DMS114 treated with DMSO at 0.1 percent for 48 hours (cell line): ENCODE data around the gene NHS.

Experiments
- DNase-seq: peaks from one replicate; lab custom pipeline; 2025; ENCODE audit not compliant: unreplicated experiment; lab: John Stamatoyannopoulos, UW

The NHS gene

DNA sequence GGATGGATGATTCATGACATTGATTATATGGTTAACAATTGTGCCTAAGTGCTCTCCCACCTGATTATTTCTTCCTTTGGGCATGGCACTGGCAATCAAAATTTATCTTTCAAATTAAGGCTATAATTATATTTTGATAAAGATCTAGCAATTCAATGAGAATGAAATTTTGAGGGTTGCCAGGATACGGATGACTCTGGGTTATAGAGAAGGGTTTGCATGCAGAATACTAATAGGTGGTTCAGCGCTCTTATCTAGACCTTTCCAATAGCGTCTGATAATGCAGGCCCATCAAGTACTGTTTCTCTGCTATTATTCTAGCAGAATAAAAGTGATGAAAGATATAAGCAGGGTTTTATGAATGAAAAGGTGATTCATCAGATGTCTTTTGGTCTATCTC lies 287.4 kb downstream of the NHS start:
- no peak for DNase-seq

DNA sequence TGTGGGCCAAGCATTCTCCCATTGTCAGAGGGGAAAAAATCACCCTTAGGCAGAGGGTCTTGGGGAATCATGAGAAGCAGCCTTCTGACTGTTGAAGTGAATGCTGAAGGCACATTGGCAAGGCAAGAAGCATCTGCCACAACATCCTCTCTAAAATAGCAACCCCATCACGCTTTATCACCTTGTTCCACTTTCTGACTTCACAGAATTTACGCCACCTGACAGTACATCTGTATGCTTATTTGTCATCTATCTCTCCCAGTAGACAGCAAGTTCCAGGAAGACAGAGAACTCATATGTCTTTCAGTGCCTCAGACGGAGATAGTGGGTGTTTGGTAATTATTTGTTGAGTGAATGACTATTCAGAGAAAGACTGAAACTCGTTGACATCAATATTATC lies 293.9 kb downstream of the NHS start:
- no peak for DNase-seq

DNA sequence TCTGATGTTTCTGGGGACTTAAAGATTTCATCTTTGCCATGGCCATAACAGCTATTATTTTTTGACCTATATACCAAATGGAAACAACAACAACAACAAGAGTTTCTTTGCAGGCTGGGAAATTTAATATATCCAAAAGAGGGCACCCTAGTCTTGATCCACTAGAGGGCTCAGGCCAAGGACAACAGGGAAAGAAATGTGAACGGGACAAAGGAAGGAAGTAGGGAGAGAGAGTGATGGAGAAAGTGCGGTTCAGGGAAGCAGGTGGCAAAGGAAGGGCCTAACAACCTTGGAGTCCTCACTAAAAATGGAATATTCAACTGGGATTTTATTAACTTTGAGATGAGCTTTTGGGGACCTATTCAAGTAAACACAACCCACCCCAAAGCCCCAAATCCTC lies 294.5 kb downstream of the NHS start:
- no peak for DNase-seq

DNA sequence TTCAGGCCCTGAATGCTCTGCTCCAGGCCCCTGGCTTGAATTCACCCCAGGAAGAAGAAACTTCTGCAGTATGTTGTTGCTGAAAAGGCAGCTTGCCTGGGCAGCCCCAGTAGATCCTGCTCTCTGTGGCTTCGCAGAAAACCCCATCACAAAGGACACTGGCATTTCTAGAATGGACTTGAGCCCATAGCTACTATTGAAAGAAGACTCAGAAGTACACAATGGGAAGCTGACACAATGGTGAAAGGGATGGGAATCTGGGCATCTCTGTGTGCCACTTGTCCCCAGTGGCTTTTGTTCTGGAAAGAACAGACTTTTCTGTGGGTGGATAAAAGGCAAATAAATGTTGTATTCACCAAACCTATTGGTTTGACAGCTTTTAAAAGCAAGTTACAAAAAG lies 294.9 kb downstream of the NHS start:
- no peak for DNase-seq

DNA sequence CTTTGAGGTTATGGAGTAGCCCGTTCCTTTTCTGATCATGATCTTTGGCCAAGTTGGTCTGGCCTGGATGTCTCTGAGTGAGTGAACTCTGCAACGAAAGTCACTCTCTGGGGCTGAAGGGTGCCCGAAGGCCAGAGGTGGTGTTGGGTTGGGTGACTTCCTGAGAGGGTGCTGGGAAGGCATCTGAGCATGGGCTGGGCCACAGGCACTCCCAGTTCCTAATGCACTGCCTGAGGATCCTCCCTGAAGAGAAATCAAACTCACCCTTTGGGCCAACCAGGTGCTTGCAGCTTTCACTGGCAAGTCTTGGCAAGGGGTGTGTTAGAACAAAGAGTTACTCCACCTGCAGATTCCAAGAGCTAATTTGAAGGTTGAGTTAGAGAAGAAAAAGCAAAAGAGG lies 295.9 kb downstream of the NHS start:
- DNase-seq = no peak

DNA sequence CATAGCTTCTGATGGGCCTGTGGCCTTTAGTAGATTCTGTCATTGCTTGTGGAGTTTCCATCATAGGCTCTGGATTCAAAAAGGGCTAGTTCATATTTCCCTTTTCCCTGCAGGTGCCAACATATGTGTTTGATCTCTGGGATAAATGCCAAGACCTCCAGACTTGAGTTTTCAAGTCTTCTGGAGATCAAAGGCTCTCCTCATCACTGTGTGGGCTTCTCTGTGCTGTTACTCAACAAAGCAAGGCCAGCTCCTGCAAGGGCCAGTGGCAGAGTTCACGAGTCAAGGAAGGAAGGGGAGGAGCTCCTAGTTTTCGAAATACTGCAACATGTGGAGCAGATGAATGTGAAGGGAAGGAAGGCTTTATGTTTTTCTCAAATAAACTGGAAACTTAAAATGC lies 299.6 kb downstream of the NHS start:
- DNase-seq = no peak

DNA sequence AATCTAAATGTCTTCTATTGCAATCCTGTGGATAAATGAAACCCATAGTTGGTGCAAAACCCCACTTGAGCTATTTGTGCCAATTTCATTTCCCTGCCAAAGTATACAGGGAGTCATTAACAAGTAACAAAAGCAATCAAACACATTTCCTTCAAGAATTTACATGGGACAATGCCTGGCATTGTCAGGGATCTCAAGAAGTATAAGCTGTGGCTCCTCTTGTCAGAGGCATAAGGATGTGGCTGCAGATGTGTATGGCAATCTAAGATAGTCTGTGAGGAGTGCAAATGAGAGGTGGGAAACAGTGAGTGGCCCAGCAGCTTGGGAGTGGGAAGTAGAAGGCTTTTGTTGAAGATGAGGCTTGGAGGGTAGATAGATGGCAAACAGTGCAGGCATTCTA lies 304.3 kb downstream of the NHS start:
- DNase-seq = no peak

DNA sequence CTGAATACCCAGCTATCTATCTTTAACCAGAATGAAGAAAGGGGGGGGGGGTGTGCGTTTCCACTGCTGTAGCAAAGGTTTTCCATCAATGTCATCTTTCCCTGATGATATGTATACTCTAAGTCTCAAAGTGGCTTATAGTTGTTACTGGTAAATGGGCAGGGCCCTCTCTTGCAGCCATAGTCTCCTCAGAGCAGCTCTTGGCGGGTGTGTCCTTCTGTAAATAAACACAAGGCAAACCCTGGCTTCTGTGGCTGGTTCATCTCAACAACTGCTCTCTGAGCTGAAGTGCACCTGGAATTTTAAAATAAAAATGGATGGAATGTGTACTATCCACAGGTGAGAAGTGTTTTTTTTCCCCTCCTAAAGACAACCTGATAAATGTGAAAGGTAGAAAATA lies 304.8 kb downstream of the NHS start:
- DNase-seq = no peak

DNA sequence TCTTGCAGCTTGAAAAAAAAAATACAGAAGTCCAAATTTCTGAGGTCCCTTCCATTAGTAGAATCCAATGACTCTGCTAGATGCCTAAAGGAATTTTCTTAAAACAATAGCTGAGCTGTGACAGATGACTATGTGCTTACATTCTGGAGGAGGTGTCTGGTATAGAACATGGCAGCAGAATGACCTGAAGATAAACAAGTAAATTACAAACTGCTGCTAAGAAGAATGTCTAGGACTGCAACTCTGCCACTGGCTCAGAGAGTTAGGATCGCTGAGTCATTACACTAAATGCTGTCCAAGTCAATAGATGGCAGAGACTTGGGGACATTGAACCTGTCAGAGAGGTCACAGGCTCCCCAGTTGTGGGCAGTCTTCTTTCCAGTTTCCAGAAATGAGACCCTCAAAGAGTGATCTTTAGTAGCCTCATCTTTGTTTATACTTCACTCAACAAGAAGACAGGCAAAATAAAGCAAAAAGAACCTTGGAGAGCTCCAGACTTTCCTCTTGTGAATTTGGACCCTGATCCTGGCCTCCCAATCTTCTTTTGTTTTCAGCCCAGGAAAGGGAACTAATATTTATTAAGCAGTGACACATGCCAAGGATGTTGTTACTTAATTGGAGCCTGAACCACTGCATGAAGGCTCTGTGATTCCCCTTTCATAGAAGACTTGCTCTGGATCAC lies 305.9 kb downstream of the NHS start:
- no peak for DNase-seq

DNA sequence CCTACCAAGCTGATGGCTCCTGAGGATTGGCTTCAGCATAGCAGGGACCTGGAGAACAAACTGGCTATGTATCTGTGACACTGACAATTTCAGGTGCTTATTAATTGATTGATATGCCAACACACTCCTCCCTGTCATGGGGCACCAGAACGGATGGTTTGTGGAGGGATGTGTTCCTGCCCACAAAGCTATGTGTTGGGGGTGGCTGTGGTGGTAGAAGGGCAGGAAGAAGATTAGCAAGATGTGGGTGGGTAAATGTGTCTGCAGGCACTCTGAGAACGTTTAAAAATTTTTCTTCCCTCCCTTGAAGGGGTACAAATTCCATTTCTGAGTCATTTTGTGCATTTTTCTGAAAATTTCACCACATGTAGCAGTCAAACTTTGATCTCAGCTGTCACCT lies 307.3 kb downstream of the NHS start:
- no peak for DNase-seq

DNA sequence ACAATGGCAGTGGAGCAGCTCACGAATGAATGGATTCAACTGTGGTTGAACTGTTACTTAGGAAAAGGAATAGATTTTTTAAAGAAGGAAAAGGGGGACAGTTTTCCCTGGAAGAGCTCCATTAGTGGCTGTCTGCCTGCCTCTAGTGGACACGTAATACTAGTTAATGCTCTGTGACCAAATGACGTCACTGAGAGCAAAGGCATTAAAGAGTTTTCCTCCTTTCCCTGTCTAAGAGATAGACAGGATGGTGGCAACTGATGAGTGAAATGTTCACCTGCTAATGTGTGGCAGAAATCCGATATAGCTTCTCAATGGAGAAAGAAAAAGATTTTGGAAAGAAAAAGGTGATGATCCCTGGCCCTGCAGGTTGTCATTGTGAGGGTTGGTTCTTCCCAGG lies 310.0 kb downstream of the NHS start:
- no peak for DNase-seq

DNA sequence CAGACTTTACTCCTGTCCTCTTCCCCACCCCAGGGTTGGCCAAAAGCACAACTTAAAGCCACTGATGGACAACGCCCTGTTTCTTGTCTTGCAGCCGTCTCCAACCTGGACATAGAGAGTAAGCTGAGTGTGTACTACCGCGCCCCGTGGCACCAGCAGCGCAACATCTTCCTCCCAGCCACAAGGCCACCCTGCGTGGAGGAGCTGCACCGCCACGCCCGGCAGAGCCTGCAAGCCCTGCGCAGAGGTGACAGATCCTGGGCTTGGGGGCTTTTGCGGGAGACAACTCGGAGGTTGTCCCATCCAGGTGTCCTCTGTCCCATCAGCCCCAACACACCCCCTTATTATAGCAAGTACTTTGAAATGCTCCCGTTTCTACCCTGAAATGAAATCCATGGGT lies 312.6 kb downstream of the NHS start:
- DNase-seq = no peak

DNA sequence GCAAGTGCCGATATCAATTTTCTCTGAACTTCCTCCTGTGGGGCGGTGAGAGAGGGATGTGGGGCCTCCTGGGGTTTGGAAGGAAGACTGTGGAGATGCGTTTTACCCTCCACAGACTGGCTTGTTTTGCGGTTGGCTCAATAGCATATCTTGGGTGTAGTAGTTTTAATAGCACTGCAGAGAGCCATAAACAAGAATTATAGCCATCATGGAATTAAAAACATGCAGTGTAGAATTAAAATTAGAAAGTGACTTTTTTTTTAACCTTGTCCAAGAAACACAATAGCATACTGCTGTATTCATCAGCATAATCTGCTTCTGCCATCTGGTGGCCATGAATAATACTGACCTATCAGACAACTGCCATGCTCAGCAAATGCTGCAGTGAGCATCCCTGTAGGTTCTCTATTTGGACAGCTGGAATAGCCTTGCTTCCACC lies 315.0 kb downstream of the NHS start:
- DNase-seq = peak; percentile 30

DNA sequence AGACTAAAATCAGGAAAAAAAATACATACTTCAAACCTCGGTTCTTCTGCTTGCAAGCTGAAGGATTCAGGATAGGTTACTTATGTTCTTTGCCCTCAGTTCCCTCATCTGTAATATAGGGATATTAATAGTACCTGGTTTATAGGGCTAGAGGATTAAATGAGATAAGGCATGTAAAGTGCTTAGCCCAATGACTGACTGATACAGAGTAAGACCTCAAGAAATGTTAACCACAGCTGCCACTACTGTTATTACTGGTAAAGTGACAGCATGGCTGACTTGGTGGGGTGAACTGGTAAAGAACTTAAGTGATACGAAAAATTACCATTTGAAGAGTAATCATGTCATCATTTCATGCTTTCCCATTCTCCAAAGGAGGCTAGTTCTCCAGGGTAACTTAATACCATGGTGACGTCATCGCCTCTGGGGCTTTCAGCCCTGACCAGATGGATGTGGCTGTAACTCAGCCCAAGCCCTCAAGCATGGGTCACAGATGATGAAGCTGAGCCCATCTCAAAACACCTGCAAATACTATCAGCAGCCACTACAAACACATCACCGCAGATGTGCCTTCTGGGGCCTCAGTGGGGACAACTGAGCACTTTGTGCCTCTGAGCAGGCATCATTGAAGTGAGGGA lies 317.8 kb downstream of the NHS start:
- no peak for DNase-seq

DNA sequence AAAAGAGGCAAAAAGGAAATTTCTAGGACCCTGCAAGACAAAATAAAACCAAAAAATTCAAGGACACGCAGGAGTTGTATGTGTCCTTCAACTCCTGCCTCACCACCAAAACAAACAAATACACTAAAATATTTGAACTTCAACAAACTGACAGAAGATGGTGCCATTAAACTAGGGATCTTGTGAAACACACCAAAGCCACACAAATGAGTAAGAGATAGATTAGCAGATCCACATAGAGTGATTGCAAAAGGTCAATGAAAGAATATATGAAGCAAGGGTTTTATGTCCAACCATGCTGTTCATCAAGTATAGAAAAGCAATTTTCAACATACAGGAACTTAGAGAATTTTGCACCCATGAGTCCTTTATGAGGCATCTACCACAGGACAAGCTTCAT lies 322.2 kb downstream of the NHS start:
- DNase-seq = peak; percentile 1

DNA sequence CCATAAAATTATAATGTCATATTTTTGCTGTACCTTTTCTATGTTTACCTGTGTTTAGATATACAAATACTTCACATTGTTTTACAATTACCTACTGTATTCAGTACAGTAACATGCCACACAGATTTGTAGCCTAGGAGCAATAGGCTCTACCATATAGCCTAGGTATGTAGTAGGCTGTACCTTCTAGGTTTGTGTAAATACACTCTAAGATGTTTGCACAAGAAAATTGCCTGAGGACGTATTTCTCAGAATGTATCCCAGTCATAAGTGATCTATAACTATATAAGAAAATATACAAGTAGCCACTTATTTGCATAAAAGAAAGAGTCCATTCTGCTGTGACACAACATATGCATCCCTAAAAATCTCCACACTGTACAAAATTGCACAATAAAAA lies 326.0 kb downstream of the NHS start:
- DNase-seq = no peak

DNA sequence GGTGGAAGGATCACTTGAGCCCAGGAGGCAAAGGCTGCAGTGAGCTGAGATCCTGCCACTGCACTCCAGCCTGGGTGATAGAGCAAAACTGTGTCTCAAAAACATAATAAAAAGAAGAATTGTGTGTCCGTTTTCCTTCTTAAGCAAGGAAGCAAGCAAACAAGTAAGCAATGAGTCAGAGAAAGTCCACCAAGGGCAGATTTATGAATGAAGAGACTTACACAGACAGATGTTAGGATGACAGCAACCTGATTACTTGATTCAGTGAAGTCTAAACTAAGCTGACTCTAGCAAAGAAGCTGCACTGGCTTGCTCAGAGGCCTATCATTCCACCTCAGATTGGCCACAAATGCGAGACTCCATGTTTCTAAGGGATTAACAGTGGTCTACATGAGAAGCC lies 328.2 kb downstream of the NHS start:
- no peak for DNase-seq

DNA sequence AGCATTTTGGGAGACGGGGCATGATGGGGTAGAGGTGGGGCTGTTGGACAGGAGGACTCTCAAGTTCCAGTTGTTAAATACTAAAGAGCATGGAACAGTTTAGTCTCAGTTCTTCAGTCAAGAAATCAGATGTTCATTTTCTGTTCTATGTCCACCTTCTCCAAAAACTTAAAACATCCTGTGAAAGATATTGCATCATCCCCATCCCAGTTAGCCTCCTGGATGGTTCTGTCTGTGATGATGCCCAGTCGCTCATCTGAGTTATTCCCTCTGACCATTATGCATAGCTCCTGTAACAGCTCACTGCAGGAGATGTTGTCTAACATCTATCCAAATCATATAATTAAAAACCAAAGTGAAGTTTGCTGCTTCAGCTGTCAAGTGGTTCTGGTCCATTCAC lies 330.2 kb downstream of the NHS start:
- DNase-seq = no peak

DNA sequence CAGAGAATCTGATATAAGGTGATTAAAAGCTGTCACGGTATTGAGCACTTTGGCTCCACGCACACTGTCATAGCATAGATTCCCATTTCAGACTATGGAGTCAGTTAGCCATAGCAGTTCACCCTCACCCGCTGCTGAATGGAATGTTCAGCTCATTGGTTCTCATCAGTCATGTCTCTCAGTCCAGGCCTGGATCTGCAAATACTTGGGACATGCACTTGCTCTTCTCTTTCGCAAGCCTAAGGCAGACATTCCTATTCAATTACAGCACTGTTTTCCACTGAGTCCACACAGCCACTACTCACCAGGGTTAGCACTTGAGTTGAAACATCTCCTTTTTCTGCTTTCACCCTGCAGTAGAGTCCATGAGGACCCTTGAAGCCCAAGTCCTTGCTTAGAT lies 331.7 kb downstream of the NHS start:
- no peak for DNase-seq

DNA sequence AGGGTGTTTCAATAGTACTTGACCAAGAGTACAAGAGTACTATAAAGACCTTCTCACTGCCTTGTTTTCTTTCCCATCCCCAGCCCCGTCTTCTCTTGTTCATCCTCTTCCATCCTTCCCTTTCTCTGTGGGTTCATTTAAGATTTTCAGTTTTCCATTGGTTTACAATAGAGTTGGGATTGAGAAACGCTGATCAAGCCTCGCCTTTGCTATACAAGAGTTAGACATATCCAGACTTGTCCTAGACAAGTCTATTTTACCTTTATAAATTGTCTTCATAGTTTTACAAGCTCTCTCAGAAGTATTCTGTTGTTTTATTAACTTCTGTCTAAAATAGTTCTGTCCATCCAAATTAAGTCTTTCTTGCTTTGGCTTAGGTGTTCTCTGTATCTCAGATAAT lies 332.7 kb downstream of the NHS start:
- DNase-seq = no peak

DNA sequence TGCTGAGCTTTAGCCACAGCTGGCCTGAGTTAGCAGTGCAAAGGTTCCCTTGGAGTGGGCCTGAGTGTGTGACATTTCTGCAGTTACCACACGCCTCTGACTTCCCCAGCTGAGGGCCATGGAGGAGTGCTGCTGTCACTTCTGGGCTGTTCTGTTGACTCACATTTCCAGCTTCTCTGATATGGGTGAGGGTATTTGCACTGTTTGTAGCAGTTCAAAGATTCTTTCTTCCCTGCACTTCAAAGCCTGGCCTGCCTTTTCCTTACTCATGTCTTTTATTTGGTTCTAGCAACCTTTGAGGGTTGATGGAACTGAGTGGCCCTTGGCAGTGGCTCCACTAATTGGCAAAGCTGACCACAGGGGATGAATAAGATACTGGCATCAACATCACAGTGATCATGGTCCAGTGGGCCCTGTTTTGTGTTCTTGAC lies 335.9 kb downstream of the NHS start:
- DNase-seq = no peak

DNA sequence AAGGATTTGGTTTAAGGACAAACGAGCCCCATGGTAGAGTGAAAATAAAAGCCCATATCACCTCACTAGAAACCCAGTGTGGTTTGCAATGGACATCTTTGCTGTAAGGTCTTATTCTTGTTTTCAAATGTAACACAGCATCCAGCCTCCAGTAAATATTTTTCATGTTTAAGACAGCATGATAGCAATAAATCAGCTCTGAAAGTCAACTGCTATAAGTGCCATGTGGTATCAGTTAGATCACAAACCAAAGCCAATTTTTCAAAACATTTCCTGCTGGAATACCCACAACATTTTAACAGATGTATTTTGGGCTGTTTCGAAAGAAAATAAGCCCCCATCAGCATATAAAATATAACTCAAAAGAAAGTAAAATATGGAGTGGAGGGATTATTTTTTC lies 338.3 kb downstream of the NHS start:
- DNase-seq = no peak

DNA sequence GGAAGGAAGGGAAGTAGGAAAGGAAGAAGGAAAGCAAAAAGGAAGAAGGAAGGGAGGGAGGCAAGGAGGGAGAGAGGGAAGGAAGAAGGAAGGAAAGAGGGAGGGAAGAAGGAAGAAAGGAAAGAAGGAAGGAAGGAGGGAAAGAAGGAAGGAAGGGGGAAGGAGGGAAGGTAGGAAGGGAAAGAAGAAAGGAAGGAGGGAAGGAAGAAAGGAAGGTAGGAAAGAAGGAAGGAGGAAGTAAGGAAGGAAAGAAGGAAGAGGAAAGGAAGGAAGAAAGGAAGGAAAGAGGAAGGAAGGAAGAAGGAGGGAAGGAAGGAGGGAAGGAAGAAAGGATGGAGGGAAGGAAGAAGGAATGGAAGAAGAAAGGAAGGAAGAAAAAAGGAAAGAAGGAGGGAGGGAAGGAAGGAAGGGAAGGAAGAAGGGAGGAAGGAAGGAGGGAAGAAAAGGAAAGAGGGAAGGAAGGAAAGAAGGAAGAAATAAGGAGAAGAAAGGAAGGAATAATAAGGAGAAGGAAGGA lies 343.7 kb downstream of the NHS start:
- no peak for DNase-seq
